NCI-H345 treated with DMSO at 0.1 percent for 48 hours (cell line): ENCODE results near the gene IRAK2.
"Not testable (repeated sequence)": the region's sequence is repeated elsewhere in the genome, so short reads cannot be mapped to it uniquely, and the experiment has no call there.

Experiments
- DNase-seq: peaks from one replicate; lab custom pipeline; 2025; ENCODE audit not compliant: unreplicated experiment; lab: John Stamatoyannopoulos, UW

IRAK2 gene

GRCh38 chr3:10160346-10160745 is 4.4 kb upstream of the IRAK2 start:
- no peak for DNase-seq

GRCh38 chr3:10160925-10161324 is 3.8 kb upstream of the IRAK2 start:
- no peak for DNase-seq

GRCh38 chr3:10162185-10162584 is 2.5 kb upstream of the IRAK2 start:
- DNase-seq: no peak

- DNase-seq: not testable (repeated sequence)
Measured at GRCh38 chr3:10164201-10164545, 546 bp upstream of the IRAK2 start.

- no peak for DNase-seq
Measured at GRCh38 chr3:10166213-10166604, 1.5 kb downstream of the IRAK2 start.

GRCh38 chr3:10169000-10169496 is 4.3 kb downstream of the IRAK2 start:
- no peak for DNase-seq

GRCh38 chr3:10170915-10171478 is 6.3 kb downstream of the IRAK2 start:
- no peak for DNase-seq

GRCh38 chr3:10173095-10173925 is 8.6 kb downstream of the IRAK2 start:
- no peak for DNase-seq

GRCh38 chr3:10173926-10174435 is 9.3 kb downstream of the IRAK2 start:
- DNase-seq: no peak

GRCh38 chr3:10175334-10175733 is 10.6 kb downstream of the IRAK2 start:
- DNase-seq: not testable (repeated sequence)

- not testable (repeated sequence) for DNase-seq
Measured at GRCh38 chr3:10176150-10176549, 11.4 kb downstream of the IRAK2 start.

GRCh38 chr3:10177737-10178136 is 13.0 kb downstream of the IRAK2 start:
- no peak for DNase-seq

- no peak for DNase-seq
Measured at GRCh38 chr3:10178892-10179291, 14.2 kb downstream of the IRAK2 start.

- DNase-seq: no peak
Measured at GRCh38 chr3:10180289-10180688, 15.6 kb downstream of the IRAK2 start.

- DNase-seq: no peak
Measured at GRCh38 chr3:10180738-10181295, 16.1 kb downstream of the IRAK2 start.

- DNase-seq: no peak
Measured at GRCh38 chr3:10182950-10183349, 18.2 kb downstream of the IRAK2 start.

GRCh38 chr3:10184250-10184649 is 19.5 kb downstream of the IRAK2 start:
- no peak for DNase-seq

- DNase-seq: no peak
Measured at GRCh38 chr3:10185804-10186762, 21.4 kb downstream of the IRAK2 start.

- no peak for DNase-seq
Measured at GRCh38 chr3:10187290-10187876, 22.7 kb downstream of the IRAK2 start.

GRCh38 chr3:10187944-10188343 is 23.2 kb downstream of the IRAK2 start:
- DNase-seq: no peak
